Measurements from ENCODE around the gene CCDC50.

The CCDC50 gene

GRCh38 chr3:191380001-191380400 lies 50.8 kb downstream of the CCDC50 start:
- no peak for DNase-seq (ENCODE audit: low spot score)

- no peak for DNase-seq (ENCODE audit: low spot score)
These were observed 52.1 kb downstream of the CCDC50 start for GRCh38 chr3:191381303-191381702.

- no peak for DNase-seq (ENCODE audit: low spot score)
These were observed 53.5 kb downstream of the CCDC50 start for GRCh38 chr3:191382661-191383060.

GRCh38 chr3:191383124-191383523 lies 53.9 kb downstream of the CCDC50 start:
- DNase-seq (ENCODE audit: low spot score), result no peak

- no peak for DNase-seq (ENCODE audit: low spot score)
These were observed 55.9 kb downstream of the CCDC50 start for GRCh38 chr3:191385101-191385500.

GRCh38 chr3:191387441-191388077 lies 58.4 kb downstream of the CCDC50 start:
- no peak for DNase-seq (ENCODE audit: low spot score)

GRCh38 chr3:191388823-191389222 lies 59.6 kb downstream of the CCDC50 start:
- DNase-seq (ENCODE audit: low spot score), result no peak

GRCh38 chr3:191390580-191390979 lies 61.4 kb downstream of the CCDC50 start:
- DNase-seq (ENCODE audit: low spot score), result no peak

- peak; percentile 26 for DNase-seq (ENCODE audit: low spot score)
These were observed 62.9 kb downstream of the CCDC50 start for GRCh38 chr3:191391861-191392808.

- no peak for DNase-seq (ENCODE audit: low spot score)
These were observed 64.0 kb downstream of the CCDC50 start for GRCh38 chr3:191393146-191393545.

- DNase-seq (ENCODE audit: low spot score), result no peak
These were observed 68.6 kb downstream of the CCDC50 start for GRCh38 chr3:191397771-191398170.

GRCh38 chr3:191398607-191399006 lies 69.4 kb downstream of the CCDC50 start:
- no peak for DNase-seq (ENCODE audit: low spot score)

GRCh38 chr3:191399918-191400317 lies 70.7 kb downstream of the CCDC50 start:
- DNase-seq (ENCODE audit: low spot score), result no peak

GRCh38 chr3:191401775-191402357 lies 72.7 kb downstream of the CCDC50 start:
- DNase-seq (ENCODE audit: low spot score), result no peak

GRCh38 chr3:191409791-191410359 lies 80.7 kb downstream of the CCDC50 start:
- no peak for DNase-seq (ENCODE audit: low spot score)

GRCh38 chr3:191412759-191413158 lies 83.6 kb downstream of the CCDC50 start:
- peak; percentile 27 for DNase-seq (ENCODE audit: low spot score)

- no peak for DNase-seq (ENCODE audit: low spot score)
These were observed 85.1 kb downstream of the CCDC50 start for GRCh38 chr3:191414286-191414685.

- DNase-seq (ENCODE audit: low spot score), result peak; percentile 18
These were observed 85.5 kb downstream of the CCDC50 start for GRCh38 chr3:191414732-191415131.

- no peak for DNase-seq (ENCODE audit: low spot score)
These were observed 86.4 kb downstream of the CCDC50 start for GRCh38 chr3:191415566-191415965.

- DNase-seq (ENCODE audit: low spot score), result no peak
These were observed 88.2 kb downstream of the CCDC50 start for GRCh38 chr3:191417457-191417729.

GRCh38 chr3:191420771-191421170 lies 91.6 kb downstream of the CCDC50 start:
- no peak for DNase-seq (ENCODE audit: low spot score)

- no peak for DNase-seq (ENCODE audit: low spot score)
These were observed 95.7 kb downstream of the CCDC50 start for GRCh38 chr3:191424881-191425280.

- no peak for DNase-seq (ENCODE audit: low spot score)
These were observed 96.1 kb downstream of the CCDC50 start for GRCh38 chr3:191425322-191425734.
